ENCODE results near the gene CCHCR1.

DNA sequence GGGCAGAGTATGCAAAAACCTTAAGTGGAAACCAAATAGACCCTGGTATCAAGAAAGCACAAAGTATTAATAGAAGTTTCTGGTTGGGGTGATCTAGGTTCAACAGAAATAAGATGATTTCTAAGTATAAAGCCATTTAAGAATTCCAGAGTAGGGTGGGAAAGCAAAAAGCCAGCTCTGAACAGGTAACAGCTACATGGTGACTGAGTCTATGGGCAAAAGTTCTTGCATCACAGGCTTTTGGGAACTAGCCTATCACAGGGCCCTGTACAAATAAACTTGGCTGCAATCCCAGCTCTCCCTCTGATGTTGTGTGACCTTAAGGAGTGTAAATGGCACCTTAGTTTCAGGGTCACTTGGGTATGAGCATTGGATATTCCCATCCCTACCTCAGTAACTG is 6.3 kb upstream of the CCHCR1 start:
- TF ChIP-seq, protein P1, sequence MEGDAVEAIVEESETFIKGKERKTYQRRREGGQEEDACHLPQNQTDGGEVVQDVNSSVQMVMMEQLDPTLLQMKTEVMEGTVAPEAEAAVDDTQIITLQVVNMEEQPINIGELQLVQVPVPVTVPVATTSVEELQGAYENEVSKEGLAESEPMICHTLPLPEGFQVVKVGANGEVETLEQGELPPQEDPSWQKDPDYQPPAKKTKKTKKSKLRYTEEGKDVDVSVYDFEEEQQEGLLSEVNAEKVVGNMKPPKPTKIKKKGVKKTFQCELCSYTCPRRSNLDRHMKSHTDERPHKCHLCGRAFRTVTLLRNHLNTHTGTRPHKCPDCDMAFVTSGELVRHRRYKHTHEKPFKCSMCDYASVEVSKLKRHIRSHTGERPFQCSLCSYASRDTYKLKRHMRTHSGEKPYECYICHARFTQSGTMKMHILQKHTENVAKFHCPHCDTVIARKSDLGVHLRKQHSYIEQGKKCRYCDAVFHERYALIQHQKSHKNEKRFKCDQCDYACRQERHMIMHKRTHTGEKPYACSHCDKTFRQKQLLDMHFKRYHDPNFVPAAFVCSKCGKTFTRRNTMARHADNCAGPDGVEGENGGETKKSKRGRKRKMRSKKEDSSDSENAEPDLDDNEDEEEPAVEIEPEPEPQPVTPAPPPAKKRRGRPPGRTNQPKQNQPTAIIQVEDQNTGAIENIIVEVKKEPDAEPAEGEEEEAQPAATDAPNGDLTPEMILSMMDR (IDR thresholded peaks at IDR 0.05) = no peak
- TF ChIP-seq POLR2A (IDR thresholded peaks at IDR 0.05; ENCODE audit: low read length) = no peak
